ENCODE results near the gene KRT73. TPM values are rescaled to one million over a fixed set of nuclear protein-coding genes. Genes with fewer than 3 reads are reported as not detected.

Gene KRT73
- total RNA-seq, 2 donors from 2014 or later = 0.40 to 1.1 TPM

- Mint-ChIP-seq H3K36me3 (ENCODE audit: low read depth) (no peaks in the 10 kb centered on the region), H3K4me3 (no peak overlapping the region), H3K27me3 (peaks cover 74% of the 10 kb centered on the region), H3K27ac (no peak overlapping the region), H3K4me1 (peaks cover 5% of the 10 kb centered on the region)
- ATAC-seq (no peak), DNase-seq (no peak)
- H3K9me3 ChIP-seq (ENCODE audit: control insufficient read depth, low read length, poor library complexity, severe bottlenecking) = no peaks in the 10 kb centered on the region
These were observed 56.4 kb downstream of the KRT73 start for GRCh38 chr12:52561880-52562449.

GRCh38 chr12:52559979-52560378 lies 58.4 kb downstream of the KRT73 start:
- H3K27ac Mint-ChIP-seq = no peak overlapping the region
- DNase-seq = no peak

GRCh38 chr12:52558781-52559445 lies 59.4 kb downstream of the KRT73 start:
- Mint-ChIP-seq H3K27ac (no peak overlapping the region), H3K4me1 (peaks cover 5% of the 10 kb centered on the region), H3K36me3 (ENCODE audit: low read depth) (no peaks in the 10 kb centered on the region), H3K4me3 (no peak overlapping the region), H3K27me3 (peaks cover 68% of the 10 kb centered on the region)
- DNase-seq = no peak
- ATAC-seq = no peak
- no peaks in the 10 kb centered on the region for H3K9me3 ChIP-seq (ENCODE audit: control insufficient read depth, low read length, poor library complexity, severe bottlenecking)

More at GRCh38 chr12:52559979-52560378, 58.4 kb downstream of the KRT73 start:
- no peaks in the 10 kb centered on the region for H3K9me3 ChIP-seq (ENCODE audit: control insufficient read depth, low read length, poor library complexity, severe bottlenecking)
- no peak overlapping the region for H3K4me3 Mint-ChIP-seq
- peaks cover 66% of the 10 kb centered on the region for H3K27me3 Mint-ChIP-seq
- peaks cover 5% of the 10 kb centered on the region for H3K4me1 Mint-ChIP-seq
- ATAC-seq = no peak
- no peaks in the 10 kb centered on the region for H3K36me3 Mint-ChIP-seq (ENCODE audit: low read depth)

Other genes with a start within 250 kb of the KRT73 start
- gene KRT84, start 232.9 kb downstream of the KRT73 start, total RNA-seq = not detected
- not detected for gene KRT82, start 212.2 kb downstream of the KRT73 start, total RNA-seq
- not detected for gene KRT75, start 184.2 kb downstream of the KRT73 start, total RNA-seq
- gene KRT6B, start 166.4 kb downstream of the KRT73 start, total RNA-seq = not detected
- not detected for gene KRT6C, start 144.8 kb downstream of the KRT73 start, total RNA-seq
- not detected for gene KRT6A, start 125.3 kb downstream of the KRT73 start, total RNA-seq
- gene KRT5, start 98.2 kb downstream of the KRT73 start, total RNA-seq = not detected
- gene KRT71, start 65.4 kb downstream of the KRT73 start, total RNA-seq = not detected
- not detected for gene KRT74, start 44.7 kb downstream of the KRT73 start, total RNA-seq
- gene KRT72, start 17.1 kb downstream of the KRT73 start, total RNA-seq = 1 to 10 TPM in 1 of 2 donors, under 1 TPM in 1; 0.60 to 1.6 TPM
- gene KRT2, start 33.7 kb upstream of the KRT73 start, total RNA-seq = not detected
- 1 to 10 TPM in 1 of 2 donors, under 1 TPM in 1; 0.83 to 3.1 TPM for gene KRT1, start 61.8 kb upstream of the KRT73 start, total RNA-seq
- not detected for gene KRT77, start 85.0 kb upstream of the KRT73 start, total RNA-seq
- gene KRT76, start 158.8 kb upstream of the KRT73 start, total RNA-seq = not detected
- not detected for gene KRT3, start 177.6 kb upstream of the KRT73 start, total RNA-seq
- not detected for gene KRT4, start 195.6 kb upstream of the KRT73 start, total RNA-seq
- gene KRT79, start 215.8 kb upstream of the KRT73 start, total RNA-seq = not detected
- gene KRT78, start 230.4 kb upstream of the KRT73 start, total RNA-seq = not detected